ENCODE measurements around the gene PEX11A.

The PEX11A gene

GRCh38 chr15:89728254-89728653 is 37.7 kb upstream of the PEX11A start:
- no peak for DNase-seq (ENCODE audit: low spot score)
- POLR2A ChIA-PET (ENCODE audit: low non-redundant PET) = interaction anchor here (0.6 kb wide), 1 partner anchor 521 kb away, joined by 3 read pairs; the partner anchor contains the start of gene TTLL13
- TF ChIP-seq CTCF (conservative IDR thresholded peaks at IDR 0.05; ENCODE audit: low read depth) = no peak
- CTCF ChIA-PET = interaction anchor here (0.6 to 1.3 kb wide), 3 partner anchors 108 to 147 kb away, joined by 3 to 4 read pairs (median 3); no protein-coding TSS in a partner anchor
- H3K27ac ChIP-seq = no peak overlapping the region

- POLR2A ChIA-PET (ENCODE audit: low non-redundant PET) = no interaction called here
- no peak for TF ChIP-seq CTCF (conservative IDR thresholded peaks at IDR 0.05; ENCODE audit: low read depth)
- no peak for DNase-seq (ENCODE audit: low spot score)
- CTCF ChIA-PET = no interaction called here
- no peak overlapping the region for H3K27ac ChIP-seq
These were observed 34.5 kb upstream of the PEX11A start for GRCh38 chr15:89725064-89725463.

GRCh38 chr15:89724621-89725020 is 34.1 kb upstream of the PEX11A start:
- H3K27ac ChIP-seq = no peak overlapping the region
- CTCF ChIA-PET = interaction anchor here (0.6 to 1.0 kb wide), 2 partner anchors 14 to 162 kb away, joined by 3 read pairs; no protein-coding TSS in a partner anchor
- TF ChIP-seq CTCF (conservative IDR thresholded peaks at IDR 0.05; ENCODE audit: low read depth) = no peak
- DNase-seq (ENCODE audit: low spot score) = no peak
- POLR2A ChIA-PET (ENCODE audit: low non-redundant PET) = no interaction called here

GRCh38 chr15:89723031-89723430 is 32.5 kb upstream of the PEX11A start:
- CTCF ChIA-PET = no interaction called here
- DNase-seq (ENCODE audit: low spot score) = no peak
- no peak for TF ChIP-seq CTCF (conservative IDR thresholded peaks at IDR 0.05; ENCODE audit: low read depth)
- no peak overlapping the region for H3K27ac ChIP-seq
- POLR2A ChIA-PET (ENCODE audit: low non-redundant PET) = no interaction called here

- ChIA-PET POLR2A (ENCODE audit: low non-redundant PET) (no interaction called here), CTCF (no interaction called here)
- no peak overlapping the region for H3K27ac ChIP-seq
- DNase-seq (ENCODE audit: low spot score) = no peak
- no peak for TF ChIP-seq CTCF (conservative IDR thresholded peaks at IDR 0.05; ENCODE audit: low read depth)
These were observed 24.2 kb upstream of the PEX11A start for GRCh38 chr15:89714775-89715174.

- no peak for TF ChIP-seq CTCF (conservative IDR thresholded peaks at IDR 0.05; ENCODE audit: low read depth)
- POLR2A ChIA-PET (ENCODE audit: low non-redundant PET) = no interaction called here
- CTCF ChIA-PET = no interaction called here
- H3K27ac ChIP-seq = no peak overlapping the region
- DNase-seq (ENCODE audit: low spot score) = no peak
These were observed 17.0 kb upstream of the PEX11A start for GRCh38 chr15:89707577-89707976.

GRCh38 chr15:89704411-89704810 is 13.9 kb upstream of the PEX11A start:
- no peak for DNase-seq (ENCODE audit: low spot score)
- no peak for TF ChIP-seq CTCF (conservative IDR thresholded peaks at IDR 0.05; ENCODE audit: low read depth)
- ChIA-PET POLR2A (ENCODE audit: low non-redundant PET) (no interaction called here), CTCF (no interaction called here)
- no peak overlapping the region for H3K27ac ChIP-seq
